ENCODE results near the gene UBE2QL1.

Gene UBE2QL1

GRCh38 chr5:6418679-6419276 lies 29.9 kb upstream of the UBE2QL1 start:
- no peak for ATAC-seq
- TF ChIP-seq OSR1 (CRISPR knock-in tag; IDR thresholded peaks at IDR 0.05) (no peak), ZNF70 (CRISPR knock-in tag; IDR thresholded peaks at IDR 0.05) (no peak), ZC3H10 (CRISPR knock-in tag; IDR thresholded peaks at IDR 0.05) (no peak), ZFP3 (CRISPR knock-in tag; IDR thresholded peaks at IDR 0.05) (no peak), CREB5 (CRISPR knock-in tag; IDR thresholded peaks at IDR 0.05; ENCODE audit: low read depth) (no peak), ZNF565 (CRISPR knock-in tag; conservative IDR thresholded peaks at IDR 0.05; ENCODE audit: low read depth) (no peak), ARNTL (CRISPR knock-in tag; IDR thresholded peaks at IDR 0.05; ENCODE audit: borderline replicate concordance, low read depth) (no peak), TOX (CRISPR knock-in tag; IDR thresholded peaks at IDR 0.05; ENCODE audit: borderline replicate concordance) (no peak), RARB (CRISPR knock-in tag; IDR thresholded peaks at IDR 0.05) (no peak), BACH2 (CRISPR knock-in tag; IDR thresholded peaks at IDR 0.05; ENCODE audit: borderline replicate concordance) (no peak), PPARA (CRISPR knock-in tag; IDR thresholded peaks at IDR 0.05; ENCODE audit: borderline replicate concordance) (no peak), ZFP30 (CRISPR knock-in tag; IDR thresholded peaks at IDR 0.05) (no peak), ESRRG (CRISPR knock-in tag; IDR thresholded peaks at IDR 0.05) (no peak), ISL1 (CRISPR knock-in tag; IDR thresholded peaks at IDR 0.05) (no peak), ZNF8 (CRISPR knock-in tag; IDR thresholded peaks at IDR 0.05) (no peak), CSDC2 (CRISPR knock-in tag; IDR thresholded peaks at IDR 0.05) (no peak)
- TF ChIP-seq, protein P1, sequence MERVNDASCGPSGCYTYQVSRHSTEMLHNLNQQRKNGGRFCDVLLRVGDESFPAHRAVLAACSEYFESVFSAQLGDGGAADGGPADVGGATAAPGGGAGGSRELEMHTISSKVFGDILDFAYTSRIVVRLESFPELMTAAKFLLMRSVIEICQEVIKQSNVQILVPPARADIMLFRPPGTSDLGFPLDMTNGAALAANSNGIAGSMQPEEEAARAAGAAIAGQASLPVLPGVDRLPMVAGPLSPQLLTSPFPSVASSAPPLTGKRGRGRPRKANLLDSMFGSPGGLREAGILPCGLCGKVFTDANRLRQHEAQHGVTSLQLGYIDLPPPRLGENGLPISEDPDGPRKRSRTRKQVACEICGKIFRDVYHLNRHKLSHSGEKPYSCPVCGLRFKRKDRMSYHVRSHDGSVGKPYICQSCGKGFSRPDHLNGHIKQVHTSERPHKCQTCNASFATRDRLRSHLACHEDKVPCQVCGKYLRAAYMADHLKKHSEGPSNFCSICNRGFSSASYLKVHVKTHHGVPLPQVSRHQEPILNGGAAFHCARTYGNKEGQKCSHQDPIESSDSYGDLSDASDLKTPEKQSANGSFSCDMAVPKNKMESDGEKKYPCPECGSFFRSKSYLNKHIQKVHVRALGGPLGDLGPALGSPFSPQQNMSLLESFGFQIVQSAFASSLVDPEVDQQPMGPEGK (CRISPR knock-in tag; IDR thresholded peaks at IDR 0.05; ENCODE audit: borderline replicate concordance), result no peak
- TF ChIP-seq, protein P2, sequence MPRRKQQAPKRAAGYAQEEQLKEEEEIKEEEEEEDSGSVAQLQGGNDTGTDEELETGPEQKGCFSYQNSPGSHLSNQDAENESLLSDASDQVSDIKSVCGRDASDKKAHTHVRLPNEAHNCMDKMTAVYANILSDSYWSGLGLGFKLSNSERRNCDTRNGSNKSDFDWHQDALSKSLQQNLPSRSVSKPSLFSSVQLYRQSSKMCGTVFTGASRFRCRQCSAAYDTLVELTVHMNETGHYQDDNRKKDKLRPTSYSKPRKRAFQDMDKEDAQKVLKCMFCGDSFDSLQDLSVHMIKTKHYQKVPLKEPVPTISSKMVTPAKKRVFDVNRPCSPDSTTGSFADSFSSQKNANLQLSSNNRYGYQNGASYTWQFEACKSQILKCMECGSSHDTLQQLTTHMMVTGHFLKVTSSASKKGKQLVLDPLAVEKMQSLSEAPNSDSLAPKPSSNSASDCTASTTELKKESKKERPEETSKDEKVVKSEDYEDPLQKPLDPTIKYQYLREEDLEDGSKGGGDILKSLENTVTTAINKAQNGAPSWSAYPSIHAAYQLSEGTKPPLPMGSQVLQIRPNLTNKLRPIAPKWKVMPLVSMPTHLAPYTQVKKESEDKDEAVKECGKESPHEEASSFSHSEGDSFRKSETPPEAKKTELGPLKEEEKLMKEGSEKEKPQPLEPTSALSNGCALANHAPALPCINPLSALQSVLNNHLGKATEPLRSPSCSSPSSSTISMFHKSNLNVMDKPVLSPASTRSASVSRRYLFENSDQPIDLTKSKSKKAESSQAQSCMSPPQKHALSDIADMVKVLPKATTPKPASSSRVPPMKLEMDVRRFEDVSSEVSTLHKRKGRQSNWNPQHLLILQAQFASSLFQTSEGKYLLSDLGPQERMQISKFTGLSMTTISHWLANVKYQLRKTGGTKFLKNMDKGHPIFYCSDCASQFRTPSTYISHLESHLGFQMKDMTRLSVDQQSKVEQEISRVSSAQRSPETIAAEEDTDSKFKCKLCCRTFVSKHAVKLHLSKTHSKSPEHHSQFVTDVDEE (CRISPR knock-in tag; IDR thresholded peaks at IDR 0.05), result no peak

DNA sequence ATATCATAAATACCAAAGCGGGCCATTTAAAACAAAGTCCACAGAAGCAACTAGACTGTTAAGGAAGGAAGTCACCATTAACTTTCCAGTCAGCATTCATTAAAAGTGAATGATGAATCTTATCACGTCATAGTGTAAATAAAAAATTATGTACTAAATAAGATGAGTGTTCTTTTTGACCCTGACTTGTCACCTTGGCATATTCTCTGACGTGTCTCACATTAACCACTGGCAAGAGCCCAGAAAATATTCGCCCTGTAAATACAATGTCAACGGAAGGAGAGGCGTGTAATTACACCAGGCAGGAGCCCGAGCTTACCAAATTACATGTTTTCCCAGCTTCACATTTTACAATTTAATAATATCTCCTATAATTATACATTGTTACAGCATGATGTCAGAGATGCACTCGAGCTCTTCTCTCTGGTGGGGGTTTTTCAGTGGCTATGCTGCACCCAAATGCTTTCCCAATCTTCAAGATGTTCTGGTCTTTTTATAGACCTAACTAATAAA lies 29.3 kb upstream of the UBE2QL1 start:
- ATAC-seq, result no peak
- TF ChIP-seq ARNTL (CRISPR knock-in tag; IDR thresholded peaks at IDR 0.05; ENCODE audit: borderline replicate concordance, low read depth), result no peak
- TF ChIP-seq ISL1 (CRISPR knock-in tag; IDR thresholded peaks at IDR 0.05), result peak; percentile 76
- TF ChIP-seq, protein P1 (CRISPR knock-in tag; IDR thresholded peaks at IDR 0.05; ENCODE audit: borderline replicate concordance), result 0 out of 2 replicates have a peak, but pooled peaks have one; percentile 10

DNA sequence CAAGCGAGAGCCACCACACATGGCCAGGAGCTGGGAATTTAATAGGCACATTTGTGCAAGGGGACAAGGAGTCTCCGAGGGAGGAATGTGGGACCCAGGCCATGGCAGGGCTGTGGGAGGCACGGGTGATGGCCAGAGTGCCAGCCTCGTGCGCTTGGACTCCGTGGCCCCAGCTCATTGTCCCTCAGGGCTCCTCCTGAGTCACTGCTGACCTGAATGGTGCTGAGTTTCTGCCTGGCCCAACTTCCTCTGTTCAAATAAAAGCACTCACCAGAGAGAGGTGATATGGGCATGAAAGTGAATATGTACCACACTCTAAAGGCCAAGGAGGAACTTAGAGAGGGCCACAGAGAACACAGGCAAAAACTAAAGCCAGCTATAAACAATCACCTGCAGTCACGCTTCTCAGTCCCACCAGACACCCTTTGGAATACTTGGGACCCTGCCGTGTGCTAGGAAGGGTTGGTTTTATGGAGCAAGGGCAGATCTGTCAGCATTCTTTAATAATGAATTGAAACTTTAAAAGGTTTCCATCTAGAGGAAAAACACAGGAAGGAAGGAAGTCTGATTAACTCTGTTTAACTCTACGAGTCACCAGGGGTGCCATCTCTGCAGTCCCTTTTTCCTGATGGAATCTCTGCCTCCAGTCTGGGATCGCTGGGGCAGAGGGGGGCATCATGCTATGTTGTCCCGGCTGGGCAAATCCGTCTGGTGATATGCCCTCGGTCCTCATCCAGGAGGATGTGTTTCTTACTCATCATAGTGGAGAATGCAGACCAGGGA lies 25.1 kb upstream of the UBE2QL1 start:
- no peak for ATAC-seq
- TF ChIP-seq ESRRG (CRISPR knock-in tag; IDR thresholded peaks at IDR 0.05) (no peak), ZFP30 (CRISPR knock-in tag; IDR thresholded peaks at IDR 0.05) (no peak), OSR1 (CRISPR knock-in tag; IDR thresholded peaks at IDR 0.05) (no peak), POU6F1 (CRISPR knock-in tag; IDR thresholded peaks at IDR 0.05; ENCODE audit: borderline replicate concordance, low read depth) (no peak), PPARA (CRISPR knock-in tag; IDR thresholded peaks at IDR 0.05; ENCODE audit: borderline replicate concordance) (no peak), ISL1 (CRISPR knock-in tag; IDR thresholded peaks at IDR 0.05) (no peak), ZFP3 (CRISPR knock-in tag; IDR thresholded peaks at IDR 0.05) (no peak), GLIS3 (CRISPR knock-in tag; IDR thresholded peaks at IDR 0.05) (no peak)
- TF ChIP-seq, protein P3, sequence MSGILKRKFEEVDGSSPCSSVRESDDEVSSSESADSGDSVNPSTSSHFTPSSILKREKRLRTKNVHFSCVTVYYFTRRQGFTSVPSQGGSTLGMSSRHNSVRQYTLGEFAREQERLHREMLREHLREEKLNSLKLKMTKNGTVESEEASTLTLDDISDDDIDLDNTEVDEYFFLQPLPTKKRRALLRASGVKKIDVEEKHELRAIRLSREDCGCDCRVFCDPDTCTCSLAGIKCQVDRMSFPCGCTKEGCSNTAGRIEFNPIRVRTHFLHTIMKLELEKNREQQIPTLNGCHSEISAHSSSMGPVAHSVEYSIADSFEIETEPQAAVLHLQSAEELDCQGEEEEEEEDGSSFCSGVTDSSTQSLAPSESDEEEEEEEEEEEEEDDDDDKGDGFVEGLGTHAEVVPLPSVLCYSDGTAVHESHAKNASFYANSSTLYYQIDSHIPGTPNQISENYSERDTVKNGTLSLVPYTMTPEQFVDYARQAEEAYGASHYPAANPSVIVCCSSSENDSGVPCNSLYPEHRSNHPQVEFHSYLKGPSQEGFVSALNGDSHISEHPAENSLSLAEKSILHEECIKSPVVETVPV (CRISPR knock-in tag; IDR thresholded peaks at IDR 0.05), result no peak
